ENCODE data around the gene RGS3.

The RGS3 gene

GRCh38 chr9:113516840-113517577 is 53.5 kb downstream of the RGS3 start:
- DNase-seq (ENCODE audit: low read depth): no peak

GRCh38 chr9:113519426-113520108 is 56.0 kb downstream of the RGS3 start:
- TF ChIP-seq CTCF (conservative IDR thresholded peaks at IDR 0.05; ENCODE audit: low read length): no peak
- DNase-seq (ENCODE audit: low read depth): no peak
- H3K4me3 ChIP-seq (ENCODE audit: low read length): no peak overlapping the region

More at GRCh38 chr9:113516840-113517577, 53.5 kb downstream of the RGS3 start:
- no peak overlapping the region for H3K4me3 ChIP-seq (ENCODE audit: low read length)
- TF ChIP-seq CTCF (conservative IDR thresholded peaks at IDR 0.05; ENCODE audit: low read length): no peak

DNA sequence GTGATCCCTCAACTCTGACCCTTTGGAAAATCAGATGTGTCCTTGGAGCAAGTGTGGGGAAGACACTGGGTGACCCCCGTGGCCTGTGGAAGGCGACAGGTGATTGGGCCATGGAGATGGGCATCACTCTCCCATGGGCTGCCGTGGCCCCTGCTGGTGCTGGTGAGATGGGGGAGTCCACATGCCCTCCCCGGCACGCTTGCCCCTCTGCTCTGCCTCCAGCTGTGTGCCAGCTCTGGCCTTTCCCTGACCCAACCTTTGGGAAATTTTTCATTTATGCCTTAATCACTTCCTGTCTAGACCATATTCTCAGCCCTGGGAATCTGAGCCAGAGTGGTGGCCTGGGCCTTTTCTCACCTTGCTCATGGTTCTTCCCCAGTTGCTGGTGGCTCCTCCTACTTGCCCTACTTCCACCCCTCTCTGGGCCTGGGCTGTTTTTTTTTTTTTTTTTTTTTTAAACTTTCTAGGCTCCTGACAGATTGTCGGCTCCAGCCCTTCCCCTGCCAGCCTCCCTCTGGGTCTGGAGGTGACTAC is 56.6 kb downstream of the RGS3 start:
- no peak overlapping the region for H3K4me3 ChIP-seq (ENCODE audit: low read length)
- no peak for TF ChIP-seq CTCF (conservative IDR thresholded peaks at IDR 0.05; ENCODE audit: low read length)

GRCh38 chr9:113521693-113522255 is 58.2 kb downstream of the RGS3 start:
- DNase-seq (ENCODE audit: low read depth): no peak
- H3K4me3 ChIP-seq (ENCODE audit: low read length): no peak overlapping the region
- TF ChIP-seq CTCF (conservative IDR thresholded peaks at IDR 0.05; ENCODE audit: low read length): no peak

More for the DNA sequence above, 56.6 kb downstream of the RGS3 start:
- DNase-seq (ENCODE audit: low read depth): no peak

- no peak for TF ChIP-seq CTCF (conservative IDR thresholded peaks at IDR 0.05; ENCODE audit: low read length)
- no peak overlapping the region for H3K4me3 ChIP-seq (ENCODE audit: low read length)
- DNase-seq (ENCODE audit: low read depth): no peak
Measured at GRCh38 chr9:113522419-113522818, 58.9 kb downstream of the RGS3 start.

DNA sequence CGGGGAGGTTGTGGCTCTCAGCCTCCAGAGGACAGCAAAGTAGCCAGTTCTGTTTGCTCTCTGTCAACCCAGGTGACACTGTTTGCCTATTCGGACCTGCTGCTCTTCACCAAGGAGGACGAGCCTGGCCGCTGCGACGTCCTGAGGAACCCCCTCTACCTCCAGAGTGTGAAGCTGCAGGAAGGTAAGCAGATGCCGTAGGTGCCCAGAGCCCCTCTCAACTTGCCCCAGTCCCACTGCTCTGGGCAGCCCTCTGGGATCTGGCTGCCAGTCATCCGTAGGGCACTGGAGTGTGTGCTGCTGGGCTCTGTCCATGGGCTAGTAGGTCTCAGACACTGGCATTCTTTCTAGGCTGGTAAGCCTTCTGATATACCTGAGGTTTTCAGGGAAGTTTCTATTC is 59.3 kb downstream of the RGS3 start:
- DNase-seq (ENCODE audit: low read depth): no peak
- no peak overlapping the region for H3K4me3 ChIP-seq (ENCODE audit: low read length)
- TF ChIP-seq CTCF (conservative IDR thresholded peaks at IDR 0.05; ENCODE audit: low read length): no peak
